Prostate gland (tissue), 2 donors: ENCODE data around the gene AFF1. TPM values are rescaled to one million over a fixed set of nuclear protein-coding genes. Genes with fewer than 3 reads are reported as not detected.

Source experiments
- DNase-seq: peaks from one replicate; pipeline ENCODE4 v3.0.0-alpha.2; 2019; ENCODE audit warnings: low spot score
- H3K27ac ChIP-seq, 2 donors: fragments of 200-600 bp; sonication (generic); 2 replicates each; pipeline ENCODE4 v1.5.1; 2017 to 2019
- H3K27me3 ChIP-seq: fragments of 200-600 bp; sonication (generic); replicated peaks from 2 replicates; pipeline ENCODE4 v1.5.1; 2019; ENCODE audit not compliant: insufficient read depth
- H3K36me3 ChIP-seq, 2 donors: fragments of 200-600 bp; sonication (generic); 1 replicate in 1 of 2; 2 replicates in 1 of 2; pipeline versions ENCODE4 v1.5.1 to v1.8.1; 2017 to 2019
- H3K4me1 ChIP-seq: fragments of 200-600 bp; sonication (generic); replicated peaks from 2 replicates; pipeline ENCODE4 v1.5.1; 2019
- H3K4me3 ChIP-seq, 2 donors: fragments of 200-600 bp; sonication (generic); 2 replicates each; pipeline ENCODE4 v1.5.1; 2017 to 2019
- H3K9me3 ChIP-seq: fragments of 200-600 bp; sonication (generic); 2 replicates; pipeline ENCODE4 v1.5.1; 2017
- CTCF ChIP-seq, 4 experiments: fragments of 200-600 bp in 2 of 4; fragments of 450-650 bp in 2 of 4; sonication (generic) in 2 of 4; IDR thresholded peaks; 1 replicate in 3 of 4; 2 replicates in 1 of 4; pipeline ENCODE4 v1.5.1; 2016 to 2019; ENCODE audit warnings: antibody characterized with exemption in 4 of 4, mild to moderate bottlenecking in 2 of 4, moderate library complexity in 2 of 4
- POLR2A ChIP-seq: fragments of 450-650 bp; IDR thresholded peaks from one replicate; pipeline ENCODE4 v1.6.1; 2016; ENCODE audit warnings: antibody characterized with exemption, mild to moderate bottlenecking
- POLR2AphosphoS5 ChIP-seq: sonication (generic); formaldehyde crosslinking; IDR thresholded peaks from one replicate; pipeline ENCODE4 v1.6.1; 2017; ENCODE audit warnings: antibody characterized with exemption
- WGBS: methylation state at CpG from one replicate; pipeline ENCODE4 v1.1.5; 2018; 5-methylcytosine and 5-hydroxymethylcytosine counted together
- intact Hi-C: fragments of 100-400 bp; cut with DNase I; formaldehyde crosslinking; loops from one replicate; pipeline ENCODE4 v1.14.2; 2022
- total RNA-seq, 2 donors: library from RNA; depleted of rRNA; stranded (reverse); fragments of >200 nt; gene quantifications; one replicate each; pipeline ENCODE4 v1.1.0, GENCODE V29; 2016

The AFF1 gene
- total RNA-seq, 2 donors from 2014 or later: 69.7 to 92.5 TPM

GRCh38 chr4:86999136-86999643 lies 64.4 kb downstream of the AFF1 start:
- no peaks in the 10 kb centered on the region for H3K4me1 ChIP-seq
- WGBS: 50% methylated on average over 1 of the region's 1 CpG
- no peaks in the 10 kb centered on the region for H3K9me3 ChIP-seq
- no peaks in the 10 kb centered on the region for H3K27me3 ChIP-seq
- no peak for DNase-seq
- no peak overlapping the region for H3K27ac ChIP-seq
- intact Hi-C loops: no loop called here
- H3K4me3 ChIP-seq: no peak overlapping the region
- TF ChIP-seq POLR2AphosphoS5 (no peak), POLR2A (no peak), CTCF (IDR thresholded peaks at IDR 0.05) (no peak)
- H3K36me3 ChIP-seq: no peaks in the 10 kb centered on the region

DNA sequence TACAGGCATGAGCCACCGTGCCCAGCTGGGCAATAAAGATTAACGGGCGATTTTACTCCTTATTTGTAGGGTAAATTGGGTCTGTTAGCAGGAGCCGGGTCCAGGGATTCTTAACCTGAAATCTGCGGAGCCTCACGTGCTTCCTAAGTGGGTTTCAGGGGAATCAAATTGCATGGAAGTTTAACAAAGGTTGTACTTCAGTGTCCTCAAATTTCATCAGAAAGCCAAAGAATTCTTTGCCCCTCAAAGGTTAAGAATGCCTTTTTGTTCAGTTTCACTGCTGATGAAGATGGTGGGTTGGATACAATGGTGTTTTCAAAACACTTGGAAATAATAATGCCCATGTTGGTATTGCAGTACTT lies 67.9 kb downstream of the AFF1 start:
- Histone ChIP-seq H3K27ac (no peak overlapping the region), H3K4me3 (no peak overlapping the region), H3K9me3 (no peaks in the 10 kb centered on the region), H3K27me3 (no peaks in the 10 kb centered on the region), H3K4me1 (no peaks in the 10 kb centered on the region), H3K36me3 (no peaks in the 10 kb centered on the region)
- intact Hi-C loops: no loop called here
- no peak for DNase-seq
- TF ChIP-seq POLR2AphosphoS5: no peak
- no peak for TF ChIP-seq POLR2A
- TF ChIP-seq CTCF (IDR thresholded peaks at IDR 0.05): no peak
- WGBS: 76% methylated on average over 6 of the region's 6 CpGs

DNA sequence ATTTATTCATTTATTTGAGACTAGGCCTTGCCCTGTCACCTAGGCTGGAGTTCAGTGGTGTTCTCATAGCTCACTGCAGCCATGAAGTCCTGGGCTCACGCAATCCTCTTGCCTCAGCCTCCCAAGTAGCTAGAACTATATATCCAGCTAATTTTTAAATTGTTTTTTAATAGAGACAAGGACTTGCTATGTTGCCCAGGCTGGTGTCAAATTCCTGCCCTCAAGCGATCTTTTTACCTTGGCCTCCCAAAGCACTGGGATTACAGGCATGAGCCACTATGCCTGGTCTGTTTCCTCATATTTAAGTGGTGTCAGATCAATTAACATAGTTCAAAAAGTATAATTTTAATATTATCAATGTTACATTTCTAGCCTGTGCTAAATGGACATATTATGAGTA lies 68.5 kb downstream of the AFF1 start:
- no peak overlapping the region for H3K4me3 ChIP-seq
- no peaks in the 10 kb centered on the region for H3K27me3 ChIP-seq
- H3K36me3 ChIP-seq: no peaks in the 10 kb centered on the region
- intact Hi-C loops: no loop called here
- no peak for DNase-seq
- peaks cover 3% of the 10 kb centered on the region for H3K4me1 ChIP-seq
- H3K27ac ChIP-seq: no peak overlapping the region
- 95% methylated on average over 2 of the region's 2 CpGs for WGBS
- no peak for TF ChIP-seq POLR2A
- H3K9me3 ChIP-seq: no peaks in the 10 kb centered on the region

GRCh38 chr4:87005369-87005689 lies 70.5 kb downstream of the AFF1 start:
- H3K4me3 ChIP-seq: no peak overlapping the region
- H3K4me1 ChIP-seq: peaks cover 6% of the 10 kb centered on the region
- intact Hi-C loops: loop anchor here (5.0 kb wide), 1 partner anchor 42 kb away; no protein-coding TSS in a partner anchor
- peak overlapping the region; percentile 96 to 97 for H3K27ac ChIP-seq
- no peaks in the 10 kb centered on the region for H3K36me3 ChIP-seq
- no peaks in the 10 kb centered on the region for H3K27me3 ChIP-seq
- DNase-seq: no peak
- WGBS: 69% methylated on average over 1 of the region's 1 CpG
- no peaks in the 10 kb centered on the region for H3K9me3 ChIP-seq
- TF ChIP-seq CTCF (IDR thresholded peaks at IDR 0.05) (no peak), POLR2A (no peak), POLR2AphosphoS5 (no peak)

- WGBS: 7% methylated on average over 16 of the region's 16 CpGs
- DNase-seq: peak; percentile 25
- intact Hi-C loops: loop anchor here (5.0 kb wide), 1 partner anchor 41 kb away; no protein-coding TSS in a partner anchor
Observed at GRCh38 chr4:87005690-87006425, 71.0 kb downstream of the AFF1 start.

More at GRCh38 chr4:87005690-87006425, 71.0 kb downstream of the AFF1 start:
- Histone ChIP-seq H3K27me3 (no peaks in the 10 kb centered on the region), H3K4me3 (peak overlapping the region; percentile 69 to 82), H3K27ac (peak overlapping the region; percentile 96 to 97), H3K36me3 (no peaks in the 10 kb centered on the region), H3K4me1 (peaks cover 6% of the 10 kb centered on the region), H3K9me3 (no peaks in the 10 kb centered on the region)
- TF ChIP-seq POLR2AphosphoS5 (no peak), CTCF (IDR thresholded peaks at IDR 0.05) (no peak), POLR2A (no peak)
